T-helper 1 cell treated with Interleukin-12 subunit alpha and Interleukin-12 subunit beta and Interleukin-4 antibody, amounts not matched to agents 30 ng/mL and 1 ng/mL, for 36 hours (primary cell): ENCODE data around the gene CBLC. TPM values are rescaled to one million over a fixed set of nuclear protein-coding genes. Genes with fewer than 3 reads are reported as not detected.

ENCODE experiments used
- intact Hi-C: fragments of 100-400 bp; cut with micrococcal nuclease; formaldehyde crosslinking; loops from one replicate; pipeline ENCODE4 v1.15.1; 2024
- total RNA-seq: library from RNA; stranded (reverse); gene quantifications from 2 replicates; pipeline ENCODE4 v1.2.3, GENCODE V29; 2022

The CBLC gene
- total RNA-seq, 1 donor from 2014 or later = not detected

GRCh38 chr19:44799627-44800346 is 22.1 kb downstream of the CBLC start:
- intact Hi-C loops = loop anchor here (1.0 kb wide), 5 partner anchors 15 to 152 kb away; no protein-coding TSS in a partner anchor

GRCh38 chr19:44800461-44800860 is 22.8 kb downstream of the CBLC start:
- intact Hi-C loops = loop anchor here (1.0 kb wide), 5 partner anchors 16 to 151 kb away; no protein-coding TSS in a partner anchor

GRCh38 chr19:44803442-44804428 is 26.0 kb downstream of the CBLC start:
- intact Hi-C loops = no loop called here

- intact Hi-C loops = no loop called here
These were observed 28.6 kb downstream of the CBLC start for GRCh38 chr19:44806291-44806690.

- intact Hi-C loops = no loop called here
These were observed 29.5 kb downstream of the CBLC start for GRCh38 chr19:44807162-44807561.

DNA sequence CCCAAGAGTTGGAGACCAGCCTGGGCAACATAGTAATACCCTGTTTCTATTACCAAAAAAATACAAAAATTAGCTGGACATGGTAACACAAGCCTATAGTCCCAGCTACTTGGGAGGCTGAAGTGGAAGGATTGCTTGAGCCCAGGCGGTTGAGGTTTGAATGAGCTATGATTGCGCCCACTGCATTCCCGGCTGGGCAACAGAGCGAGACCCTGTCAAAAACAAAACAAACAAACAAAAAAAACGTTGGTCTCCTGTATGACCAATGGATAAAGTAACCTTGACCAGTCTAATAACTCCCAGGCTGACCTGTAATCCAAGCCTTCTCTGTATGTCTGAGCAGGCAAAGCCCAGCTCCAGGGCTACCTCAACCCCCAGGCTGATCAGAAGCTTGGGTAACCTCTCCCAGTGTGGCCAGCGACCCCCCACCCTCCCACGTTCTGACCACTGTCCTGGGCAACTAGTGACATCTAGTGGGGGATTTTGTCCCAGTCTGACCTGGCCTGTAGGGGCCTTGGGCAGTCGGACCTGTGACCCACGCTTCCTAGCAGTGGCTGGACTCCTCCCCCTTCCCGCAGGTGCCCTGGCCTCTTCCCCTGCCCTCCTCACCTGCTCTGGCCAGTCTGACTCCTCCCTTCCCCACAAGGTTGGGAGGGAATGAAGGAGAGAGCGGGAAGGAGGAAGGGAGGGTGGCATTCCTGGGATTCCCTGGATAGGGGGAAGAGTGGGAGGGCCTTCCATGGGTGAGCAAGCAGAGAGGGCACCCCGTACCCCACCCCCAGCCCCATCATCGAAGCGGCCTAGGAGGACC is 30.2 kb downstream of the CBLC start:
- intact Hi-C loops = no loop called here

GRCh38 chr19:44808463-44809371 is 31.0 kb downstream of the CBLC start, which contains the start of gene BCAM:
Gene BCAM (plus strand): TSS chr19:44809103. CDS start chr19:44809125, 22 bp downstream.
- intact Hi-C loops = no loop called here

DNA sequence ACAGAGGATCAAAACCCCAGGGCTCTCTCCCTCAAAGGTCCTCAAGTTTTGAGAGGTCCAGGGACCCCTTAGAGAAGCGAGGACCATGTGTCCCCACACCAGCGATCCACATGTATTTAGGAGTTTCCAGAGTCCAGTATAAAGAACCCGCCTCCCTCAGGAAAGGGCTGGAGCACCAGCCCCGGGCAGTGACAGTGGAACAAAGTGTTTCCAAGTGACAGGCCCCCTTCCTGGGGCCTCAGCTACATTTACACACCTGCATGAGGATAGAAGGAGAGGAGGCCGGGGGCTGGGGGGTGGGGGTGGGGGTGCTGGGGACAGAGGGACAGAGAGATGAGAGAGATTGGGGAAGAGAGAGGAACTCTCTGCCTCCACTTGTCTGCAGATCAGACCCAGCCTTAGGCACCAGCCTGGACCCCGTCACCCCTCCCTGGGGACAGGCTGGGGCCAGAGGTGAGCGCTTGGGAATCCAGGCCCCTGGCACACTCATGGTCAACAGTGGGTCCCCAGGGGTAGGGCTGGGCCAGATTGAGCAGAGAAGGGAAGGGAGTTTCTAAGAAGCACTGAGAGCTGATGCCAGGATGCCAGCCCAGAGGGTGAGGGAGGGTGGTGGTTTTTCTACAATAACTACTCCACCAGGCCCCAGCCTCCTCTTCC is 32.0 kb downstream of the CBLC start:
- intact Hi-C loops = no loop called here

GRCh38 chr19:44810234-44811121 is 32.8 kb downstream of the CBLC start:
- intact Hi-C loops = no loop called here

- intact Hi-C loops = no loop called here
These were observed 33.4 kb downstream of the CBLC start for GRCh38 chr19:44811122-44811419.

GRCh38 chr19:44812142-44812718 is 34.5 kb downstream of the CBLC start:
- intact Hi-C loops = no loop called here

- intact Hi-C loops = no loop called here
These were observed 35.6 kb downstream of the CBLC start for GRCh38 chr19:44813070-44813840.

- intact Hi-C loops = no loop called here
These were observed 36.3 kb downstream of the CBLC start for GRCh38 chr19:44813841-44814470.

DNA sequence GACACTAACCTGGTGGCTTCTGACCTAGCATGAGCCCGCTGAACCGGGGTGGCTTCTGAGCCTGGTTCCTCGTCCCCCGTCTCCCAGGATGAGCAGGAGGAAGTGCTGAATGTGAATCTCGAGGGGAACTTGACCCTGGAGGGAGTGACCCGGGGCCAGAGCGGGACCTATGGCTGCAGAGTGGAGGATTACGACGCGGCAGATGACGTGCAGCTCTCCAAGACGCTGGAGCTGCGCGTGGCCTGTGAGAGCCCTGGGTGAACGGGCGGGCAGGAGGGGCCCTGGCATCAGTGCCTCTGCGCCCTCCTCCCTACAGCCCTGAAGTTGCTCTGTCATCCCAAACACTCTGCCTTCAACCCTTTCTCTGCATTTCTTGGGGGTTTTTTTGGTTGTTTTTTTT is 36.8 kb downstream of the CBLC start:
- intact Hi-C loops = no loop called here

DNA sequence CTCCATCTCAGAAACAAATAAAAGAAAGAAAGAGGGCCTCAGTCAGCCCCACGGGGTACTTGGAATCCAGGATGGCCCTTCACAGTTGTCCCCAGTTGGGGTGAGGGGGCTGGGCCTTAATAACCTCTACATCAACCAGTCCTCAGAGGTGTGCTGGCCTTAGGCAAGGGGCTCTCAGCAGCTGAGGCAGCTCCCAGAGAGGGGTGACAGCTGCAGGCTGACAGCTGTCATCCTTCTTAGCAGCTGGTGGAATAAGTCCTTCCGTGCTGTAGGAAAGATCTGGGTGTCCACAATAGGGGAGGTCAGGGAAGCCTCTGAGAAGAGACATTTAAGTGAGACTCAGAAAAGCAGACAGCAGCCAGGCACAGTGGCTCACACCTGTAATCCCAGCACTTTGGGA is 38.6 kb downstream of the CBLC start:
- intact Hi-C loops = no loop called here

- intact Hi-C loops = no loop called here
These were observed 40.2 kb downstream of the CBLC start for GRCh38 chr19:44817725-44818465.
